ENCODE measurements around the gene CNTNAP5.

CNTNAP5 gene

GRCh38 chr2:124025171-124025580 lies at the start of gene CNTNAP5:
TSS of gene CNTNAP5 (plus strand) at chr2:124025287. CDS start at chr2:124025651, 364 bp downstream.
- no peak for TF ChIP-seq CTCF (IDR thresholded peaks at IDR 0.05; ENCODE audit: low read depth, low read length, missing control alignments)
- DNase-seq (ENCODE audit: low read depth) = no peak
- in situ Hi-C loops (cut with HindIII; ENCODE audit: low sequenced_read_pairs) = no loop called here
- no peak within 1 kb of the TSS for H3K4me3 ChIP-seq (ENCODE audit: low read depth, low read length)

- in situ Hi-C loops (cut with HindIII; ENCODE audit: low sequenced_read_pairs) = no loop called here
These were observed 48.9 kb upstream of the CNTNAP5 start for GRCh38 chr2:123976054-123976648.

GRCh38 chr2:123993728-123994323 lies 31.3 kb upstream of the CNTNAP5 start:
- in situ Hi-C loops (cut with HindIII; ENCODE audit: low sequenced_read_pairs) = no loop called here
- no peak overlapping the region for H3K4me3 ChIP-seq (ENCODE audit: low read depth, low read length)
- no peak for DNase-seq (ENCODE audit: low read depth)
- TF ChIP-seq CTCF (IDR thresholded peaks at IDR 0.05; ENCODE audit: low read depth, low read length, missing control alignments) = no peak

More at GRCh38 chr2:123976054-123976648, 48.9 kb upstream of the CNTNAP5 start:
- no peak for DNase-seq (ENCODE audit: low read depth)
- no peak overlapping the region for H3K4me3 ChIP-seq (ENCODE audit: low read depth, low read length)
- no peak for TF ChIP-seq CTCF (IDR thresholded peaks at IDR 0.05; ENCODE audit: low read depth, low read length, missing control alignments)

GRCh38 chr2:123999681-124000080 lies 25.4 kb upstream of the CNTNAP5 start:
- TF ChIP-seq CTCF (IDR thresholded peaks at IDR 0.05; ENCODE audit: low read depth, low read length, missing control alignments) = no peak
- DNase-seq (ENCODE audit: low read depth) = no peak
- in situ Hi-C loops (cut with HindIII; ENCODE audit: low sequenced_read_pairs) = no loop called here
- H3K4me3 ChIP-seq (ENCODE audit: low read depth, low read length) = no peak overlapping the region

- TF ChIP-seq CTCF (IDR thresholded peaks at IDR 0.05; ENCODE audit: low read depth, low read length, missing control alignments) = no peak
- in situ Hi-C loops (cut with HindIII; ENCODE audit: low sequenced_read_pairs) = no loop called here
- DNase-seq (ENCODE audit: low read depth) = no peak
- H3K4me3 ChIP-seq (ENCODE audit: low read depth, low read length) = no peak overlapping the region
These were observed 23.2 kb upstream of the CNTNAP5 start for GRCh38 chr2:124001696-124002430.

GRCh38 chr2:124018890-124019289 lies 6.2 kb upstream of the CNTNAP5 start:
- in situ Hi-C loops (cut with HindIII; ENCODE audit: low sequenced_read_pairs) = no loop called here
- TF ChIP-seq CTCF (IDR thresholded peaks at IDR 0.05; ENCODE audit: low read depth, low read length, missing control alignments) = no peak
- H3K4me3 ChIP-seq (ENCODE audit: low read depth, low read length) = no peak overlapping the region
- no peak for DNase-seq (ENCODE audit: low read depth)
